K562 treated with DMSO at 1 percent for 48 hours (cell line): ENCODE data around the gene ARHGEF6. TPM values are rescaled to one million over a fixed set of nuclear protein-coding genes. Genes with fewer than 3 reads are reported as not detected.

Experiments
- total RNA-seq: library from RNA; unstranded; fragments of 300-600 nt; gene quantifications from 2 replicates; pipeline ENCODE4 v1.2.3, GENCODE V29; 2022; ENCODE audit warnings: low replicate concordance; ENCODE audit errors: extremely low read depth

The ARHGEF6 gene, protein sequence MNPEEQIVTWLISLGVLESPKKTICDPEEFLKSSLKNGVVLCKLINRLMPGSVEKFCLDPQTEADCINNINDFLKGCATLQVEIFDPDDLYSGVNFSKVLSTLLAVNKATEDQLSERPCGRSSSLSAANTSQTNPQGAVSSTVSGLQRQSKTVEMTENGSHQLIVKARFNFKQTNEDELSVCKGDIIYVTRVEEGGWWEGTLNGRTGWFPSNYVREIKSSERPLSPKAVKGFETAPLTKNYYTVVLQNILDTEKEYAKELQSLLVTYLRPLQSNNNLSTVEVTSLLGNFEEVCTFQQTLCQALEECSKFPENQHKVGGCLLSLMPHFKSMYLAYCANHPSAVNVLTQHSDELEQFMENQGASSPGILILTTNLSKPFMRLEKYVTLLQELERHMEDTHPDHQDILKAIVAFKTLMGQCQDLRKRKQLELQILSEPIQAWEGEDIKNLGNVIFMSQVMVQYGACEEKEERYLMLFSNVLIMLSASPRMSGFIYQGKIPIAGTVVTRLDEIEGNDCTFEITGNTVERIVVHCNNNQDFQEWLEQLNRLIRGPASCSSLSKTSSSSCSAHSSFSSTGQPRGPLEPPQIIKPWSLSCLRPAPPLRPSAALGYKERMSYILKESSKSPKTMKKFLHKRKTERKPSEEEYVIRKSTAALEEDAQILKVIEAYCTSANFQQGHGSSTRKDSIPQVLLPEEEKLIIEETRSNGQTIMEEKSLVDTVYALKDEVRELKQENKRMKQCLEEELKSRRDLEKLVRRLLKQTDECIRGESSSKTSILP
- total RNA-seq: not detected in 2 replicates

GRCh38 chrX:136780763-136781162, at the start of gene ARHGEF6:
TSS of gene ARHGEF6 (minus strand) at chrX:136780932. CDS start at chrX:136780882, 50 bp downstream.

GRCh38 chrX:136647677-136648360, 132.9 kb downstream of the ARHGEF6 start, which contains the start of gene CD40LG:
TSS of gene CD40LG (plus strand) at chrX:136648158. CDS start at chrX:136648249, 91 bp downstream.

Other genes with a start within 250 kb of the ARHGEF6 start
- gene VGLL1, start 248.7 kb downstream of the ARHGEF6 start, total RNA-seq: not detected in 2 replicates
- gene CD40LG, start 132.8 kb downstream of the ARHGEF6 start, total RNA-seq: not detected in 2 replicates
- 474 TPM in 1 of 2 replicates, not detected in the other for gene RBMX, start 99.8 kb upstream of the ARHGEF6 start, total RNA-seq